Naive thymus-derived CD4-positive, alpha-beta T cell (primary cell): ENCODE measurements around the gene SMARCC1. TPM values are rescaled to one million over a fixed set of nuclear protein-coding genes. Genes with fewer than 3 reads are reported as not detected.
"Not testable (repeated sequence)": the region's sequence is repeated elsewhere in the genome, so short reads cannot be mapped to it uniquely, and the experiment has no call there.

Source experiments
- ATAC-seq: fragments of 150-1000 bp; cut with Tn5 transposase; 2 replicates; pipeline ENCODE4 v1.10.0; 2021; ENCODE audit warnings: mild to moderate bottlenecking, moderate library complexity
- CTCF ChIA-PET: fragments of 350-600 bp; sonication (Branson Sonifier 250); formaldehyde crosslinking; loops from one replicate; lab custom pipeline; 2021; ENCODE audit warnings: antibody characterized with exemption; lab: Charles Lee
- POLR2A ChIA-PET: fragments of 350-600 bp; sonication (Branson Sonifier 250); formaldehyde crosslinking; loops from one replicate; lab custom pipeline; 2021; ENCODE audit warnings: antibody characterized with exemption, inconsistent platforms; lab: Charles Lee
- DNase-seq, 9 donors: peaks; one replicate each; pipeline versions ENCODE4 v3.0.0 to v3.0.0-alpha.2; 2020 to 2022; ENCODE audit warnings: mixed read lengths in 1 of 9
- H3K27ac ChIP-seq: one replicate; pipeline ENCODE4 v1.7.0; 2013; ENCODE audit warnings: mild to moderate bottlenecking, low read depth, low read length, moderate library complexity
- H3K27me3 ChIP-seq, 2 donors: one replicate each; pipeline ENCODE4 v1.7.0; 2013; ENCODE audit warnings: low read length in 2 of 2, mild to moderate bottlenecking in 2 of 2, moderate library complexity in 2 of 2; ENCODE audit not compliant: control insufficient read depth in 2 of 2, insufficient read depth in 2 of 2
- H3K36me3 ChIP-seq, 3 experiments: 1 replicate in 2 of 3; 2 replicates in 1 of 3; pipeline ENCODE4 v1.7.0; 2013; ENCODE audit warnings: low read length in 3 of 3, mild to moderate bottlenecking in 3 of 3, moderate library complexity in 1 of 3; ENCODE audit not compliant: insufficient read depth in 3 of 3, control insufficient read depth in 2 of 3
- H3K4me1 ChIP-seq, 2 donors: one replicate each; pipeline ENCODE4 v1.7.0; 2013; ENCODE audit warnings: low read length in 2 of 2, mild to moderate bottlenecking in 2 of 2, moderate library complexity in 1 of 2; ENCODE audit not compliant: control insufficient read depth in 2 of 2, insufficient read depth in 2 of 2
- H3K4me3 ChIP-seq: 2 replicates; pipeline ENCODE4 v1.7.0; 2013; ENCODE audit warnings: mild to moderate bottlenecking, low read length
- H3K9me3 ChIP-seq, 3 experiments: 1 replicate in 2 of 3; 2 replicates in 1 of 3; pipeline ENCODE4 v1.7.0; 2013; ENCODE audit warnings: low read length in 3 of 3; ENCODE audit not compliant: control insufficient read depth in 2 of 3
- H3K27ac Mint-ChIP-seq, 9 donors: one replicate each; pipeline ENCODE4 v1.8.0; 2020 to 2022; ENCODE audit warnings: mixed read lengths in 9 of 9, mild to moderate bottlenecking in 8 of 9, moderate library complexity in 5 of 9, inconsistent platforms in 2 of 9
- H3K27me3 Mint-ChIP-seq, 5 donors: one replicate each; pipeline ENCODE4 v1.8.0; 2021 to 2022; ENCODE audit warnings: mixed read lengths in 5 of 5, mild to moderate bottlenecking in 1 of 5
- H3K36me3 Mint-ChIP-seq, 5 donors: one replicate each; pipeline ENCODE4 v1.8.0; 2020 to 2022; ENCODE audit warnings: mixed read lengths in 5 of 5, mild to moderate bottlenecking in 3 of 5, inconsistent platforms in 1 of 5
- H3K4me1 Mint-ChIP-seq, 7 donors: one replicate each; pipeline ENCODE4 v1.8.0; 2020 to 2022; ENCODE audit warnings: mixed read lengths in 7 of 7, mild to moderate bottlenecking in 3 of 7, inconsistent platforms in 1 of 7
- H3K4me3 Mint-ChIP-seq, 10 donors: one replicate each; pipeline ENCODE4 v1.8.0; 2020 to 2022; ENCODE audit warnings: mild to moderate bottlenecking in 10 of 10, mixed read lengths in 10 of 10, moderate library complexity in 6 of 10, inconsistent platforms in 2 of 10
- H3K9me3 Mint-ChIP-seq, 11 donors: one replicate each; pipeline ENCODE4 v1.8.0; 2020 to 2022; ENCODE audit warnings: mixed read lengths in 11 of 11, mild to moderate bottlenecking in 4 of 11, inconsistent platforms in 1 of 11, moderate library complexity in 1 of 11
- intact Hi-C, 2 donors: fragments of 100-400 bp; cut with micrococcal nuclease; formaldehyde crosslinking; loops; one replicate each; pipeline ENCODE4 v1.15.1; 2023
- polyA plus RNA-seq, 2 donors: library from polyadenylated mRNA; unstranded; fragments of 300-500 nt; fragmentation: Illumina TruSeq; gene quantifications; one replicate each; pipeline ENCODE4 v1.2.3, GENCODE V29; 2021
- total RNA-seq, 6 experiments: library from RNA in 5 of 6; stranded (reverse) in 5 of 6; gene quantifications; 1 replicate in 5 of 6; 2 replicates in 1 of 6; pipeline ENCODE4 v1.2.3 and lab custom pipeline; 2021 to 2026

The SMARCC1 gene
- 100 to 1,000 TPM in 2 of 5 experiments, 10 to 100 TPM in 3; 92.2 to 125 (median 99.1) TPM for total RNA-seq
- polyA plus RNA-seq = 10 to 100 TPM; 54.0 to 62.4 TPM
- total RNA-seq (lab: John Stamatoyannopoulos, UW) = 184 reads per million, percentile 92 among the genes with 10 or more reads in this experiment

GRCh38 chr3:47781685-47782445 is at the start of gene SMARCC1:
SMARCC1 (minus strand) TSS chr3:47781893; CDS start chr3:47781797, 96 bp downstream.
- peak; percentile 95 to 99 (median 97) for DNase-seq
- POLR2A ChIA-PET = interaction anchor here (0.8 to 1.5 kb wide), 9 partner anchors 11 to 306 kb away, joined by 3 to 6 read pairs (median 4); partner anchors contain the start of gene SCAP
- Histone ChIP-seq H3K9me3 (no peaks in the 10 kb centered on the region), H3K4me1 (peaks cover 18 to 21% of the 10 kb centered on the region in 2 donors), H3K27ac (peak within 1 kb of the TSS; percentile 99), H3K36me3 (no peaks in the 10 kb centered on the region), H3K27me3 (no peaks in the 10 kb centered on the region), H3K4me3 (peak within 1 kb of the TSS; percentile 65)
- peak; percentile 95 for ATAC-seq
- Mint-ChIP-seq H3K36me3 (peaks cover 0 to 4% (median 0%) of the 10 kb centered on the region in 5 donors), H3K27ac (peak within 1 kb of the TSS; percentile 93 to 100 (median 98)), H3K4me3 (peak within 1 kb of the TSS; percentile 87 to 98 (median 94)), H3K27me3 (peaks cover 0 to 3% (median 0%) of the 10 kb centered on the region in 5 donors), H3K4me1 (peaks cover 18 to 30% (median 23%) of the 10 kb centered on the region in 7 donors), H3K9me3 (peaks cover 0 to 3% (median 0%) of the 10 kb centered on the region in 11 donors)
- CTCF ChIA-PET = interaction anchor here (0.6 to 1.6 kb wide), 3 partner anchors 11 to 260 kb away, joined by 3 to 6 read pairs (median 3); no protein-coding TSS in a partner anchor
- intact Hi-C loops = loop anchor here (1.0 to 10.0 kb wide), 15 partner anchors 7 to 1630 kb away; partner anchors contain the start of genes ELP6 (in 2 of the 2), SCAP (in 2 of the 2), CCDC12 (in 1 of the 2) and CSPG5 (in 1 of the 2)

- CTCF ChIA-PET, H3K27me3 ChIP-seq, H3K27me3 Mint-ChIP-seq, H3K4me3 ChIP-seq, H3K9me3 Mint-ChIP-seq, H3K9me3 ChIP-seq, ATAC-seq, POLR2A ChIA-PET: not testable (repeated sequence)
- Mint-ChIP-seq H3K4me1 (peaks cover 14 to 57% (median 46%) of the 10 kb centered on the region in 7 donors), H3K4me3 (peak overlapping the region in 4 of 10 donors; percentile 12 to 31 (median 22)), H3K27ac (peak overlapping the region in 8 of 9 donors; percentile 26 to 83 (median 56)), H3K36me3 (peaks cover 9 to 37% (median 33%) of the 10 kb centered on the region in 5 donors)
- H3K4me1 ChIP-seq = peaks cover 13 to 15% of the 10 kb centered on the region in 2 donors
- peaks cover 11 to 50% (median 16%) of the 10 kb centered on the region in 3 experiments for H3K36me3 ChIP-seq
- H3K27ac ChIP-seq = peak overlapping the region; percentile 58
- DNase-seq = peak in 2 of 9 donors; percentile 11 to 18
- intact Hi-C loops = loop anchor here in 1 of 2 donors (10.0 kb wide), 1 partner anchor 255 kb away; no protein-coding TSS in a partner anchor
Measured at GRCh38 chr3:47829482-47829881, 47.8 kb upstream of the SMARCC1 start.

- Histone ChIP-seq H3K9me3 (no peaks in the 10 kb centered on the region), H3K27me3 (no peaks in the 10 kb centered on the region), H3K36me3 (peaks cover 0 to 27% (median 4%) of the 10 kb centered on the region in 3 experiments), H3K4me3 (peak overlapping the region; percentile 79), H3K27ac (peak overlapping the region; percentile 88), H3K4me1 (peaks cover 15% of the 10 kb centered on the region in 2 donors)
- peaks cover 15 to 46% (median 36%) of the 10 kb centered on the region in 7 donors for H3K4me1 Mint-ChIP-seq
- H3K27me3 Mint-ChIP-seq = no peaks in the 10 kb centered on the region
- no peak for DNase-seq
- ChIA-PET CTCF (interaction anchor here (0.6 to 2.9 kb wide), 8 partner anchors 10 to 711 kb away, joined by 3 to 22 read pairs (median 4); partner anchors contain the start of gene ELP6), POLR2A (interaction anchor here (0.6 to 2.5 kb wide), 11 partner anchors 10 to 1340 kb away, joined by 3 to 14 read pairs (median 5); partner anchors contain the start of gene SCAP)
- no peak for ATAC-seq
- H3K9me3 Mint-ChIP-seq = no peaks in the 10 kb centered on the region
- H3K36me3 Mint-ChIP-seq = peaks cover 6 to 27% (median 16%) of the 10 kb centered on the region in 5 donors
- peak overlapping the region; percentile 81 to 94 (median 90) for H3K4me3 Mint-ChIP-seq
- peak overlapping the region; percentile 66 to 94 (median 85) for H3K27ac Mint-ChIP-seq
- intact Hi-C loops = loop anchor here (1.0 to 10.0 kb wide), 5 partner anchors 45 to 363 kb away; partner anchors contain the start of genes CDC25A (in 1 of the 2) and SMARCC1 (in 1 of the 2)
Measured at GRCh38 chr3:47825590-47825989, 43.9 kb upstream of the SMARCC1 start.

GRCh38 chr3:47824541-47825473 is 43.1 kb upstream of the SMARCC1 start:
- Histone ChIP-seq H3K4me1 (peaks cover 15% of the 10 kb centered on the region in 2 donors), H3K36me3 (peaks cover 0 to 31% (median 6%) of the 10 kb centered on the region in 3 experiments), H3K27ac (peak overlapping the region; percentile 88), H3K9me3 (no peaks in the 10 kb centered on the region), H3K27me3 (no peaks in the 10 kb centered on the region), H3K4me3 (peak overlapping the region; percentile 79)
- ATAC-seq (peak; percentile 100), DNase-seq (peak; percentile 62 to 86 (median 79))
- CTCF ChIA-PET = interaction anchor here (0.6 to 2.9 kb wide), 12 partner anchors 9 to 712 kb away, joined by 3 to 22 read pairs (median 4); partner anchors contain the start of gene ELP6
- POLR2A ChIA-PET = interaction anchor here (0.6 to 2.5 kb wide), 11 partner anchors 9 to 1340 kb away, joined by 3 to 14 read pairs (median 5); partner anchors contain the start of gene SCAP
- no peaks in the 10 kb centered on the region for H3K27me3 Mint-ChIP-seq
- intact Hi-C loops = loop anchor here (1.0 to 10.0 kb wide), 9 partner anchors 22 to 363 kb away; partner anchors contain the start of genes DHX30 (in 2 of the 2), CDC25A (in 1 of the 2), ELP6 (in 1 of the 2) and SMARCC1 (in 1 of the 2)
- peaks cover 6 to 30% (median 21%) of the 10 kb centered on the region in 5 donors for H3K36me3 Mint-ChIP-seq
- peak overlapping the region; percentile 81 to 94 (median 90) for H3K4me3 Mint-ChIP-seq
- H3K27ac Mint-ChIP-seq = peak overlapping the region; percentile 66 to 96 (median 89)
- H3K9me3 Mint-ChIP-seq = no peaks in the 10 kb centered on the region
- peaks cover 15 to 46% (median 36%) of the 10 kb centered on the region in 7 donors for H3K4me1 Mint-ChIP-seq

GRCh38 chr3:47817609-47818008 is 35.9 kb upstream of the SMARCC1 start:
- Mint-ChIP-seq H3K4me3 (no peak overlapping the region), H3K4me1 (peaks cover 0 to 4% (median 0%) of the 10 kb centered on the region in 7 donors), H3K9me3 (no peaks in the 10 kb centered on the region), H3K36me3 (peaks cover 0 to 21% (median 18%) of the 10 kb centered on the region in 5 donors), H3K27me3 (no peaks in the 10 kb centered on the region), H3K27ac (peak overlapping the region in 1 of 9 donors; percentile 19)
- CTCF ChIA-PET = interaction anchor here (0.6 to 1.8 kb wide), 2 partner anchors 20 to 458 kb away, joined by 3 read pairs; no protein-coding TSS in a partner anchor
- ATAC-seq (no peak), DNase-seq (no peak)
- intact Hi-C loops = no loop called here
- Histone ChIP-seq H3K4me1 (no peaks in the 10 kb centered on the region), H3K36me3 (peaks cover 5 to 61% (median 6%) of the 10 kb centered on the region in 3 experiments), H3K27me3 (no peaks in the 10 kb centered on the region), H3K4me3 (no peak overlapping the region), H3K9me3 (no peaks in the 10 kb centered on the region), H3K27ac (no peak overlapping the region)
- POLR2A ChIA-PET = interaction anchor here (0.7 to 2.3 kb wide), 2 partner anchors 13 to 55 kb away, joined by 5 to 7 read pairs; no protein-coding TSS in a partner anchor
